GM18526 (cell line): Measurements from ENCODE around the gene FOXP1.

Source experiments
- POLR2A ChIP-seq: IDR thresholded peaks from 3 replicates; pipeline ENCODE4 v1.6.1; 2011; ENCODE audit not compliant: insufficient read length; ENCODE audit errors: extremely low read depth

FOXP1 gene

GRCh38 chr3:71244826-71245488, 338.6 kb downstream of the FOXP1 start:
- TF ChIP-seq POLR2A, result no peak

DNA sequence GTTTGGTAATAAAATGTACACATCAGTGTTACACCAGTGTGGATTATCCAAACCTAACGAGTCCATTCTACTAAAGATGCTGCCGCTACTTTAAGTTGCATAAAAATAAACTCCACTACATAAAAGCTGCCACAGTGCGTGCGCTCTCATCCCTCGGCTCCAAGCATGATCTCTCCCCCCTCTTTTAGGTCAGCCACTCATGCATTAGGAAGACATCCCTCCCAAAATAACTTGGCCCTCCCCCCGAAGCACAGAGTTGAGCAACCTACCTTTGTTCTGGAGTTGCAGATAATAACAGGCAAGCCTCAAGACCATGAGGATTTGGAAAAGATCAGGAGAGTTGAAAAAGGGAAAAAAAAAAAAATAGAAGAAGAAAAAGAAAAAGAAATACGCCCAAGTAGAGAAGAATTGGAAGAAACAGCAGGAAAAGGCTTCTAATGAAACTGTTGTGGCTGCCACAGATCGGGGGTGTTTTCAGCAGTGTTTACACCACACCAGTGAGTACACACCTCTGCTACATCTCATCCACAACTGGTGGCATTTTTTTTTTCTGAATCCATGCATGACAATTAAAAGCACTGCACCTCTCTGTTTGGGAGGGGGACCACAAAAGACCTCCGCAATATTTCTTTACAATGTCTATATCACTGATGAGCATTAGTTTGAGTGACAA, 339.2 kb downstream of the FOXP1 start:
- no peak for TF ChIP-seq POLR2A

GRCh38 chr3:71243229-71243628, 340.3 kb downstream of the FOXP1 start:
- no peak for TF ChIP-seq POLR2A

DNA sequence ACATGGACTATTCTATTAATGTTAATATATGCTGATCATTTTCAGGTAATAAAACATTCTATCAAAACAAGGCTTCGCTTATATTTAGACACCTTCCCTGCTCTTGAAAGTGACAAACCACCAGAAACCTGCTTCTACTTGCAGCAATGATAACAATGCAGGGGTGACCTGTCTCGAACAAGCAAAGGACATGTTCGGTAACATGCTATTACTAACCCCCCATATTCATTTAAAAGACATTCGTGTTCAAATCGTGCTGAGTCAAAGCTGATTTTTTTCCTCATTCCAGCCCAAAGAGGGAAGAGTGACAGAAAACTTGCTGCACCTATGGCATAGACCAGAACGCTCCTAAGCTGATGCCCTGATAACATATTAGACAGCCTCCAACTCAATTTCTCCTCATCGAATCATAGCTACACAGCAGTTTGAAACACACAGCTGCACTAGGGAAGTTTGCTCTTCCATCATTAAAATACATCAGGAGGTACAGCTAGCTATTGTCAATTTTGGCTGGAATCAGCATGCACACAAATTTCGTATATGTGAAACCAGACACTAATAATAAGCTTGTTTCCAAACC, 341.5 kb downstream of the FOXP1 start:
- no peak for TF ChIP-seq POLR2A

- no peak for TF ChIP-seq POLR2A
These were observed 342.2 kb downstream of the FOXP1 start for GRCh38 chr3:71241246-71241901.

DNA sequence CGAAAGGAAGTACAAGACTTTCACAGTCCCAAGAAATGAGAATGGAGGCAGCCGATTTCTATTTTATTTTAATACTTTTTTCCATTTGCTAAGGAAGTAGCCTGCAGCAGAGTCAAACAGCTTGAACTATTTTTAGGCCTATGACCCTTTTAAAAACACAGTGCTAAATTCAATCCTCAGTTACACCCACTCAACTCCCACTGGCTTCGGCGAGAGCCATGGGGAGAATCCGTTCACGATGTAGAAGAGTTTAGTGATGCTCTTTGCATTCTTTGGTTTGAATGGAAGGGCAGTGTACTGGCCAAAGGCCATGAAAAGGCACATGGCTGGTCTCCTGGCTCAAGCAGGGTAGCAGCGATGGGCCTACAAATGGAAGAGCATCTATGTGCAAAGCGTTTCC, 343.5 kb downstream of the FOXP1 start:
- no peak for TF ChIP-seq POLR2A

DNA sequence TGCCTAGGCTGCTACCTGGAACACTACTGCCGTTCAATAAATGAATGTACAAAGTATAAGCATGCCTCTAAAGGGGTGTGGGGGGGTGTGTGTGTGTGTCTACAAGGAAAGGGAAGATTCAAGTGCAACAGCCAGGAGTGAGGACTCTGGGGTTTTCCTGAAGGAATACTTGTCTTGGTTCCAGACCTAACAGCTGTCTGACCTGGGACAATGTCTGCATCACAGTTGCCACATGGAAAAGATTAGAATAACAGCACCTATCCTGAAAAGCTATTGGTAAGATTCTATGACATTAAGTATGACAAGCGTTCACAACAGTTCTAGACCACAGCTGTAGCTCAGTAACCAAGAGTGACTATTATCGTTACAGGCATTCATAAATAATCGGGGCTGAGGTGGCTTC, 345.2 kb downstream of the FOXP1 start:
- no peak for TF ChIP-seq POLR2A

DNA sequence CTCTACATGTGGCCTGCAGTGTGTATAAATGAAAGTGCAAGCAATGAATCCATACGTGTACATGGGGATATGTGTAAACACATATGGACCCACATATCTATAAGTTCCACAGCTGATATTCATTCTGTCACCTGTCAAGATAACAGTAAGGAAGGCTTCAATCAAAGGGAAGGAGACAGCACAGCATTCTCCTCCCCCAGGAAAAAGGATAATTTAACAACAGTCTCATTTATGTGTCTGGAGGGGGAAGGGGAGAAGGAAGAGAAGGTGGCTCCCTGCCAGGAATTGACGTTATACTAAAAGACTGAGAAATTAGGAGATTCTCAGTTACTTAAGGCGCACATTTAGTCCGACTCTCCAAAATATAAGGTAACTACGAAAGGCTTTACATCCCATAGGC, 345.9 kb downstream of the FOXP1 start:
- TF ChIP-seq POLR2A, result no peak

- no peak for TF ChIP-seq POLR2A
These were observed 347.7 kb downstream of the FOXP1 start for GRCh38 chr3:71235846-71236245.

- TF ChIP-seq POLR2A, result no peak
These were observed 350.6 kb downstream of the FOXP1 start for GRCh38 chr3:71232895-71233294.

- no peak for TF ChIP-seq POLR2A
These were observed 351.3 kb downstream of the FOXP1 start for GRCh38 chr3:71232175-71232679.

GRCh38 chr3:71231680-71232079, 351.8 kb downstream of the FOXP1 start:
- TF ChIP-seq POLR2A, result no peak

GRCh38 chr3:71229905-71230657, 353.4 kb downstream of the FOXP1 start:
- TF ChIP-seq POLR2A, result no peak

GRCh38 chr3:71228156-71228866, 355.2 kb downstream of the FOXP1 start:
- TF ChIP-seq POLR2A, result no peak
